Loucy (cell line): ENCODE data around the gene SGSM2.

ENCODE experiments used
- CTCF ChIP-seq: fragments of 200-600 bp; sonication (generic); conservative IDR thresholded peaks from 2 replicates; pipeline ENCODE4 v1.5.1; 2014; ENCODE audit warnings: mild to moderate bottlenecking, antibody characterized with exemption, low read length
- EZH2phosphoT487 ChIP-seq: fragments of 200-600 bp; IDR thresholded peaks from 2 replicates; pipeline ENCODE4 v1.6.1; 2018; ENCODE audit warnings: antibody characterized with exemption, mild to moderate bottlenecking, moderate library complexity, borderline replicate concordance

- TF ChIP-seq CTCF, result no peak
- no peak for TF ChIP-seq EZH2phosphoT487
These were observed 26.8 kb downstream of the SGSM2 start for GRCh38 chr17:2363851-2364762.
